Coronary artery (tissue), 2 donors: Measurements from ENCODE around the gene B3GALT4.
A peak's percentile ranks its signal among the peaks of the same experiment; 100 is the strongest.

Experiments
- DNase-seq: peaks from one replicate; pipeline ENCODE4 v3.0.0-alpha.2; 2017; ENCODE audit warnings: low spot score
- H3K27ac ChIP-seq, 2 donors: fragments of 200-600 bp; sonication (generic); one replicate each; pipeline ENCODE4 v1.5.1; 2016 to 2019
- H3K4me3 ChIP-seq: fragments of 200-600 bp; sonication (generic); 2 replicates; pipeline ENCODE4 v1.5.1; 2016; ENCODE audit warnings: mild to moderate bottlenecking, moderate library complexity
- CTCF ChIP-seq: fragments of 200-600 bp; sonication (generic); IDR thresholded peaks from one replicate; pipeline ENCODE4 v1.5.1; 2019; ENCODE audit warnings: antibody characterized with exemption

The B3GALT4 gene

GRCh38 chr6:33299237-33299944, 22.5 kb downstream of the B3GALT4 start:
- no peak for TF ChIP-seq CTCF
- Histone ChIP-seq H3K27ac (peak overlapping the region; percentile 92 to 97), H3K4me3 (peak overlapping the region; percentile 90)
- DNase-seq, result peak; percentile 92

DNA sequence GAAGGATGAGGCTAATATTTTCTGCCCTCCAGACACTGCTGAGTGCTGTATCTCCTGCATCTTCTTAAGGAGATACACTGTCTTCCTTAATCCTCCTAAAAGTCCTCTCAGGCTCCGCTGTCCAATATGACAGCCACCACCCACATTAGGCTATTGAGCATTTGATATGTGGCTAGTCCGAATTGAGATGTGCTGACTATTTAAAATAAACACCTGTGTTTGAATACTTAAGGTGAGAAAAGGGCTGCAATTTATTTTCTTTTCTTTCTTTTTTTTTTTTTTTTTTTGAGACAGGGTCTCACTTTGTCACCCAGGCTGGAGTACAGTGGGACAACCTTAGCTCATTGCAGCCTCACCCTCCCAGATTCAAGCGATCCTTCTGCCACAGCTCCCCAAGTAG, 25.0 kb downstream of the B3GALT4 start:
- H3K27ac ChIP-seq, result no peak overlapping the region
- no peak for DNase-seq
- TF ChIP-seq CTCF, result no peak
- H3K4me3 ChIP-seq, result no peak overlapping the region

DNA sequence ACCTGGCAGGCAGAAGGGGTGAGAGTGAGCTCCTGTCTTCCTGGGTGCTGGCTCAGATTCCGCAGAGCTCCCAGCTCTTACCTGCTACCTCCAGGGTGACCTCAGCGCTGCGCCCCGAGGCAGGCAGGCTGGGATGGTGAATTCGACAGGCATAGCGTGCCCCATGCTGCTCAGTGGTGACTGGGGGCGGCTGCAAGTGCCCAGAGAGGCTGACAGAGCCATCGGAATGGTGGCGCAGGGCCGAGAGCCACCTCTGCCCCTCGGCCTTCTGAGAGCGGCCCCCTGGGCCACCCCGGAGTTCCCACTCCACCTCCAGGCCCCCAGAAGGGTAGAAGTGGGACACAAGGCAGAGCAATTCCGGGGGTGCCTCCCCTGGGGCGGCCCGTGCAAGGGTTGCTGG, 27.3 kb downstream of the B3GALT4 start:
- no peak for DNase-seq
- no peak overlapping the region for H3K4me3 ChIP-seq
- no peak for TF ChIP-seq CTCF
- no peak overlapping the region for H3K27ac ChIP-seq

DNA sequence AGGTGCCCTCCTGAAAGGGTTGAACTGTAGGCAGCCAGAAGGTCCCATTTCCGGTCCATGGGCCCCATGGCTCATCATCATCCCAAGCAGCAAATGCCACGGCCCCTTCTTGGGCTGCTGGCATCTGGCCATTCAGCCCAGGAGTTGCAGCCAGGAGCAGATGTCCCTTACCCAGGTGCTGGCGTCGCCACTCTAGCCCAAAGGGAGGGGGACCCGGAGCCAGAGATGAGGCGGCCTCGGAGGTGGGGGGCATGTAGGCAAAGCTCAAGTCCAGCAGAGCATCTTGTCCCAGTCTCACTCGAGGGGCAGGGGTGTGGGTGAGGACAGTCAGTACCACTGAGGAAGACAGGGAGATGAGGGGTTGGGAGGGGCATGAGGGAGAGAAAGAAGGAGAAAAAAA, 28.1 kb downstream of the B3GALT4 start:
- no peak for DNase-seq
- H3K4me3 ChIP-seq, result no peak overlapping the region
- no peak for TF ChIP-seq CTCF
- H3K27ac ChIP-seq, result no peak overlapping the region

DNA sequence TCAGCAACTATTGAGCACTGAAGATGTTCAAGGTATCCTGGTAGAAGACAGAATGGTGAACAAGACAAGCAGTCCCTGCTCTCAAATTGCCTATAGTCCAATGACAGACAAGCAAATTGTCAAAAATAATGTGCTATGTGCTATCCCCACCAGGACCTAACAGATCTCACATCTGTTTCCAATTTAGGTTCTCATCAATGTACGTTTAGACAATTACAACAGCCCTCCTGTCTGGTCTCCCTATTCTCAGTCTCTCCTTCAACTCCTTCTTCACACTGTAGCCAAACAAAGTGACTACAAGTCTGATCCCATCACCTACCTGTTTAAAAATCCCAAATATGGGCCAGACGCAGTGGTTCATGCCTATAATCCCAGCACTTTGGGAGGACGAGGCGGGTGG, 29.4 kb downstream of the B3GALT4 start:
- TF ChIP-seq CTCF, result no peak
- DNase-seq, result no peak
- Histone ChIP-seq H3K27ac (no peak overlapping the region), H3K4me3 (no peak overlapping the region)

- TF ChIP-seq CTCF, result no peak
Observed at GRCh38 chr6:33312361-33313104, 35.6 kb downstream of the B3GALT4 start.

More at GRCh38 chr6:33312361-33313104, 35.6 kb downstream of the B3GALT4 start:
- peak overlapping the region; percentile 89 to 97 for H3K27ac ChIP-seq
- no peak for DNase-seq
- peak overlapping the region; percentile 73 for H3K4me3 ChIP-seq
